Subcutaneous adipose tissue (tissue), 4 donors: Measurements from ENCODE around the gene STUM. TPM values are rescaled to one million over a fixed set of nuclear protein-coding genes. Genes with fewer than 3 reads are reported as not detected.

Experiments used
- total RNA-seq, 4 donors: library from RNA; depleted of rRNA; stranded (reverse); fragments of >200 nt; gene quantifications; one replicate each; pipeline ENCODE4 v1.1.0, GENCODE V29; 2016
- TF ChIP-seq, protein P1 (sequence below): fragments of 450-650 bp; IDR thresholded peaks from one replicate; pipeline ENCODE4 v1.5.1; 2016; ENCODE audit warnings: low read depth, mild to moderate bottlenecking, control low read depth, antibody characterized with exemption, moderate library complexity

Gene STUM, protein sequence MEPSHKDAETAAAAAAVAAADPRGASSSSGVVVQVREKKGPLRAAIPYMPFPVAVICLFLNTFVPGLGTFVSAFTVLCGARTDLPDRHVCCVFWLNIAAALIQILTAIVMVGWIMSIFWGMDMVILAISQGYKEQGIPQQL
- 1 to 10 TPM in 3 of 4 donors, under 1 TPM in 1; 0.16 to 4.1 (median 1.4) TPM for total RNA-seq

DNA sequence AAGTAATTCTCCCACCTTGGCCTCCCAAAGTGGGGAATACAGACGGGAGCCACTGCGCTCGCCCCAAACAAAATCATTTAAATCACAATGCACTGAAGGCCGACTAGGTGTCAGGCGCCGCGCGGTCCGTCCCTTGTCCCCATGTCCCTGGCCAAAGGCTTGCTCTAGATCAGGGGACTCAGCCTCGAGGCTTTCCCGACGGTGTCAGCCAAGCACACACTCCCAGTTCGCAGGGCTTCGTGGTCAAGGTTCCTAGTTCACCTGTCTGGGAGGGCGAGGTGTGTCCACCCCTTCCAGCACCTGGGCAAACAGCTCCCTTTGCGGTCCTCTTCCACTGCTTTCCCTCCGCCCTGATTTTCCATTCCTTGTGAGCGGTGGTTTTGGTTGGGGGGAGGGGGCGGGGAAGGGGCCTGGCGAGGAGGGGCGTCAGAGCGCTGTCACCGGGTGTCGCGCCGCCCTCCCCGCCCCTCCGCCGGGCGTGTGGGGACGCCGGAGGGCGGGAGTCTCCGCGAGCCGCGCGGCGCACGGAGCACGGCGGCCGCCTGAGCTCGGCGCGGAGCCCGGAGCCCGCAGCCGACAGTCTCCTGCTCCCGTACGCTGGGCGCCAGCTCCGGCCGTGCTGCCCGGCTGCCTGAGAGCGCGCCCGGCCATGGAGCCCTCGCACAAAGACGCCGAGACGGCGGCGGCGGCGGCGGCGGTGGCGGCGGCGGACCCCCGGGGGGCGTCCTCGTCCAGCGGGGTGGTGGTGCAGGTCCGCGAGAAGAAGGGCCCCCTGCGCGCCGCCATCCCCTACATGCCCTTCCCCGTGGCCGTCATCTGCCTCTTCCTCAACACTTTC lies at the start of gene STUM:
Gene STUM, plus strand, starts transcription at position 509 of the 838 bp plus-strand sequence. Its CDS starts 141 bp downstream, at position 650.
- TF ChIP-seq, protein P1, sequence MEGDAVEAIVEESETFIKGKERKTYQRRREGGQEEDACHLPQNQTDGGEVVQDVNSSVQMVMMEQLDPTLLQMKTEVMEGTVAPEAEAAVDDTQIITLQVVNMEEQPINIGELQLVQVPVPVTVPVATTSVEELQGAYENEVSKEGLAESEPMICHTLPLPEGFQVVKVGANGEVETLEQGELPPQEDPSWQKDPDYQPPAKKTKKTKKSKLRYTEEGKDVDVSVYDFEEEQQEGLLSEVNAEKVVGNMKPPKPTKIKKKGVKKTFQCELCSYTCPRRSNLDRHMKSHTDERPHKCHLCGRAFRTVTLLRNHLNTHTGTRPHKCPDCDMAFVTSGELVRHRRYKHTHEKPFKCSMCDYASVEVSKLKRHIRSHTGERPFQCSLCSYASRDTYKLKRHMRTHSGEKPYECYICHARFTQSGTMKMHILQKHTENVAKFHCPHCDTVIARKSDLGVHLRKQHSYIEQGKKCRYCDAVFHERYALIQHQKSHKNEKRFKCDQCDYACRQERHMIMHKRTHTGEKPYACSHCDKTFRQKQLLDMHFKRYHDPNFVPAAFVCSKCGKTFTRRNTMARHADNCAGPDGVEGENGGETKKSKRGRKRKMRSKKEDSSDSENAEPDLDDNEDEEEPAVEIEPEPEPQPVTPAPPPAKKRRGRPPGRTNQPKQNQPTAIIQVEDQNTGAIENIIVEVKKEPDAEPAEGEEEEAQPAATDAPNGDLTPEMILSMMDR = no peak

DNA sequence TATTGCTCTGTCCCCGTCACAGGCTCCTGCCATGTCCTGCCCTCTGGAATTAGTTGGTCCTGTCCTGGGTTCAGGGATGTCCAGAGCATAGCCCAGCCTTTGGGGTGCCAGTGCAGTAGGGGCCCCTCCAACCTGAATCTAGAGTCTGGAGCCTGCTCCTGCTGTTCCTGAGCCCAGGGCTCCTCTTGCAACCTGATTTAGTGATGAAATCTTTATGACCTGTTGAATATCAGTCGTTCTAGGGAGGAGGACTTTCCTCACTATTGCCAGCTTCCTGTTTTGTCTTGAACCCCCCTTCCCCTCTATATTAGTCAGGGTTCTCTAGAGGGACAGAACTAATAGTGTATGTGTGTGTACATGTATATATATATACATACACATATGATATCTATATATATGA lies 42.5 kb upstream of the STUM start:
- TF ChIP-seq, protein P1 = no peak

DNA sequence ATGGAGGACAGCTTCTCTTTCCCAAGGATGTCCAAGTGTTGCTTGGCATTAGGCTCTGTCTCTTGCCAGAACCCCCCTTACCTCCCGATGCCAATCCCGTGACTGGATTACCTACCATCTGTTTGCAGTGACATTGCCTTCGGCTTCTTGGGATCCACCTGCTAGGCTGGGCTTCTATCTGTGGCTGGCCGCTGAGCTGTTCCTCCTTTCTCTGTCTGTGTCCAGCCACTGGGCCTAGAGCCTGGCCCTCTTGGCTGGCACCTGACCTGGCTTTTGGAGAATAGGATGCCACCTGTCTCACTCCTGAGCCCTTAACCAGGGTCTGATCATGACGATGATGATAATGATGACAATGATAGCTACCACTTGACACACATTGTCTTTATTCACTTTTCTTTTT lies 41.6 kb upstream of the STUM start:
- TF ChIP-seq, protein P1 = no peak

DNA sequence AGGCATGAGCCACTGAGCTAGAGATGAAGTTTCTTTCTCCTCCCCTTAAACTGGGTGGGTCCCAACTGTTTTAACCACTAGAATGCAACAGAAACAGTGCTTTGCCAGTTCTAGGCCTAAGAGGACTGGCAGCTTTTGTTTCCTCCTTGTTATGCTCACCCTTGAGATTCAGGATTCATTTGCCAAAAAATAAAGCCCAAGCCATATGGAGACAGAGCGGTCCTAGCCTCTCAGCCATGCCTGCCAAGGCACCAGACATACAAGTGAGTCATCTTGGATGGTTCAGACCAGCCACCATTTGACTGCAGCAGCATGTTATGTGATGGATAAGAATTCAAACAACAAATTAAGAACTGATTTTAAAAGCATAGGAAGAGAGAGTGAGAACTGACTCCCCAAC lies 38.1 kb upstream of the STUM start:
- TF ChIP-seq, protein P1 = no peak

DNA sequence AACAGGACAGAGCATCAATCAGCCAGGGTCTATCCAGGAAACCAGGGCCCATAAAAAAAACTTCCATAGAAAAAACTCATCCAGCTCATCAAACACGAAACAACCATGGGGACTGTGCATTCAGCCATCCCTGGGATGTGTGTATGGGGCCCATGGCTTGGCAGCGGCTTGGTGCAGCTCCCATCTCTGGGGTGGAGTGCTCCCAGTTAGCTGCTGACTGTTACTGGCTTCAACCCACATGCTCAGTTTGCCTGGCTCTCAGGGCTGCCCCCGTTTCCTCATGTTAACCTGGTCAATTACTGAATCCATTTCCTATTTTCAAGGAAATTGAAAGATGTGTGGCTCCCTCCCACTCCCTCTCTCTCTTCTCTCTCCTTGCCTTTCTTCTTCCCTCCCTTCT lies 37.3 kb upstream of the STUM start:
- TF ChIP-seq, protein P1 = no peak

DNA sequence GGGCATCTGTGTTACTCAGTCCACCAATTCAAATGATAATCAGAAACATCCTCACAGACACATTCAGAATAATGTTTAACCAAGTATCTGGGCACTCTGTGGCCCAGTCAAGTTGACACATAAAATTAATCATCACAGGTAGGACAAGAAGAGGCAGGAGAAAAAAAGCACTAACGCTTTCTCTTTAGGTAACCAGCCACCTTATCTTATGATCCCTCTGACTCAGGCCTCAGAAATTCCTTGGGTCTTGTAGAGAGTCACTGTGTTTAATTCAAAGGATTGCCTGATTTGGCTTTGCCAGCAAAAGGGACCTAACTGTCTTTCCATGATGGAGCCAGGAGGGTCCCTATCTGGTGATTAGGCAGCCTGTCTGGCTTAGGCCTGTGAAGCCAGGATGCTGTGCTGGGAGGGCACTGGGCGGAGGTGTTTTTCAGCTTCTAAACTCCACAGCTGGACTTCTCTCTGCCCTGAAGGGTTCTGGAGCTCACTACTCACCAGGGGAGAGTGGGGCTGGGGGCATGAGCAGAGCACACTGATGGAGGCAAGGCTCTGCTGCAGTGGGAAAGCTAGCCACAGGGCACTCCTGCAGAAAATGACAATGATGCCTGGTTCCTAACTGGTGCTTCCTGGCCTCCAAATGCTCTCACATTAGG lies 36.4 kb upstream of the STUM start:
- TF ChIP-seq, protein P1 = no peak

DNA sequence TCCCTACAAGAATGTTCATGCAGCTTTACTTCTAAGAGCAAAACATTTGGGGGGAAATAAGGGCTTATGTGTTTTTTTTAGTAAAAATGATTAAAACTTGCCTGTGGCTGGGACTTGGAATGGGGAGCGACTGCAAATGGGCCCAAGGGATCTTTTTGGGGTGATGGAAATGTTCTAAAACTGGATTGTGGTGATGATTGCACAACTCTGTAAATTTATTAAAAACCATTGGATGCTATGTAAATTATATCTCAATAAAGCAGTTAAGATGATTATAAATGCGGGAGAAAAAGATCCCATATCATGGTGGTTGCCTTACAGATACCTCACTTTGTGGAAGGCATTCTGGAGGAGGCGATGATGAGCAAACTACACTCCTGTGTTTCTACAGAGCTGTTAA lies 30.2 kb upstream of the STUM start:
- TF ChIP-seq, protein P1 = no peak
